Measurements from ENCODE around the gene SOCS3.

Gene SOCS3

DNA sequence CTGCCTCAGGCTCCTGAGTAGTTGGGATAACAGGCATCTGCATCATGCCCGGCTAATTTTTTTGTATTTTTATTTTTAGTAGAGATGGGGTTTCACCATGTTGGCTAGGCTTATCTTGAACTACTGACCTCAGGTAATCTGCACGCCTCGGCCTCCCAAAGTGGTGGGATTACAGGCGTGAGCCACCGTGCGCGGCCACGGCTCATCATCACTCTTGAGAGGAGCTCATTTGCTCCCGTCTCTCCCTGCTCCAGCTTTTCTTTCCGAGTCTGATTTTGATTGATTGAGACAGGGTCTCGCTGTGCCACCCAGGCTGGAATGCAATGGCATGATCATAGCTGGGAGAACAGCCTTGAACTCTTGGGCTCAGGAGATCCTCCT lies 31.2 kb upstream of the SOCS3 start:
- H3K4me3 ChIP-seq (ENCODE audit: low read depth, low read length): no peak overlapping the region
- peaks cover 21 to 50% of the 10 kb centered on the region in 2 experiments; a peak in 2 of 3 replicates for H3K36me3 ChIP-seq (ENCODE audit: control insufficient read depth in 2 of 2, insufficient read depth in 1 of 2, low read length in 2 of 2)
- no peaks in the 10 kb centered on the region for H3K4me1 ChIP-seq (ENCODE audit: control insufficient read depth, insufficient read depth, low read length)
- TF ChIP-seq ZNF311 (tag by site-specific recombination; IDR thresholded peaks at IDR 0.05; ENCODE audit: borderline replicate concordance) (no peak), ZNF776 (tag by site-specific recombination; IDR thresholded peaks at IDR 0.05; ENCODE audit: borderline replicate concordance) (no peak), IKZF3 (tag by site-specific recombination; IDR thresholded peaks at IDR 0.05) (no peak), ZNF214 (tag by site-specific recombination; IDR thresholded peaks at IDR 0.05; ENCODE audit: borderline replicate concordance) (no peak), REPIN1 (tag by site-specific recombination; IDR thresholded peaks at IDR 0.05; ENCODE audit: low read depth) (no peak), ZNF174 (tag by site-specific recombination; IDR thresholded peaks at IDR 0.05) (no peak), BCL11B (tag by site-specific recombination; IDR thresholded peaks at IDR 0.05; ENCODE audit: low read depth) (no peak), ZNF549 (tag by site-specific recombination; IDR thresholded peaks at IDR 0.05) (no peak), SP3 (tag by site-specific recombination; IDR thresholded peaks at IDR 0.05) (no peak), GLIS1 (tag by site-specific recombination; IDR thresholded peaks at IDR 0.05) (no peak)
- TF ChIP-seq, protein P1, sequence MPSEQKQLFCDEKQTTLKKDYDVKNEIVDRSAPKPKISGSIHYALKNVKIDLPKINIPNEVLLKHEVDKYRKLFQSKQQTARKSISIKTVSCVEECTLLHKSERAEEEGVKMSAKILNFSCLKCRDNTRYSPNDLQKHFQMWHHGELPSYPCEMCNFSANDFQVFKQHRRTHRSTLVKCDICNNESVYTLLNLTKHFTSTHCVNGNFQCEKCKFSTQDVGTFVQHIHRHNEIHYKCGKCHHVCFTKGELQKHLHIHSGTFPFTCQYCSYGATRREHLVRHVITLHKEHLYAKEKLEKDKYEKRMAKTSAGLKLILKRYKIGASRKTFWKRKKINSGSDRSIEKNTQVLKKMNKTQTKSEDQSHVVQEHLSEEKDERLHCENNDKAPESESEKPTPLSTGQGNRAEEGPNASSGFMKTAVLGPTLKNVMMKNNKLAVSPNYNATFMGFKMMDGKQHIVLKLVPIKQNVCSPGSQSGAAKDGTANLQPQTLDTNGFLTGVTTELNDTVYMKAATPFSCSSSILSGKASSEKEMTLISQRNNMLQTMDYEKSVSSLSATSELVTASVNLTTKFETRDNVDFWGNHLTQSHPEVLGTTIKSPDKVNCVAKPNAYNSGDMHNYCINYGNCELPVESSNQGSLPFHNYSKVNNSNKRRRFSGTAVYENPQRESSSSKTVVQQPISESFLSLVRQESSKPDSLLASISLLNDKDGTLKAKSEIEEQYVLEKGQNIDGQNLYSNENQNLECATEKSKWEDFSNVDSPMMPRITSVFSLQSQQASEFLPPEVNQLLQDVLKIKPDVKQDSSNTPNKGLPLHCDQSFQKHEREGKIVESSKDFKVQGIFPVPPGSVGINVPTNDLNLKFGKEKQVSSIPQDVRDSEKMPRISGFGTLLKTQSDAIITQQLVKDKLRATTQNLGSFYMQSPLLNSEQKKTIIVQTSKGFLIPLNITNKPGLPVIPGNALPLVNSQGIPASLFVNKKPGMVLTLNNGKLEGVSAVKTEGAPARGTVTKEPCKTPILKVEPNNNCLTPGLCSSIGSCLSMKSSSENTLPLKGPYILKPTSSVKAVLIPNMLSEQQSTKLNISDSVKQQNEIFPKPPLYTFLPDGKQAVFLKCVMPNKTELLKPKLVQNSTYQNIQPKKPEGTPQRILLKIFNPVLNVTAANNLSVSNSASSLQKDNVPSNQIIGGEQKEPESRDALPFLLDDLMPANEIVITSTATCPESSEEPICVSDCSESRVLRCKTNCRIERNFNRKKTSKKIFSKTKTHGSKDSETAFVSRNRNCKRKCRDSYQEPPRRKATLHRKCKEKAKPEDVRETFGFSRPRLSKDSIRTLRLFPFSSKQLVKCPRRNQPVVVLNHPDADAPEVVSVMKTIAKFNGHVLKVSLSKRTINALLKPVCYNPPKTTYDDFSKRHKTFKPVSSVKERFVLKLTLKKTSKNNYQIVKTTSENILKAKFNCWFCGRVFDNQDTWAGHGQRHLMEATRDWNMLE (tag by site-specific recombination; conservative IDR thresholded peaks at IDR 0.05; ENCODE audit: low read depth): no peak
- TF ChIP-seq, protein P2, sequence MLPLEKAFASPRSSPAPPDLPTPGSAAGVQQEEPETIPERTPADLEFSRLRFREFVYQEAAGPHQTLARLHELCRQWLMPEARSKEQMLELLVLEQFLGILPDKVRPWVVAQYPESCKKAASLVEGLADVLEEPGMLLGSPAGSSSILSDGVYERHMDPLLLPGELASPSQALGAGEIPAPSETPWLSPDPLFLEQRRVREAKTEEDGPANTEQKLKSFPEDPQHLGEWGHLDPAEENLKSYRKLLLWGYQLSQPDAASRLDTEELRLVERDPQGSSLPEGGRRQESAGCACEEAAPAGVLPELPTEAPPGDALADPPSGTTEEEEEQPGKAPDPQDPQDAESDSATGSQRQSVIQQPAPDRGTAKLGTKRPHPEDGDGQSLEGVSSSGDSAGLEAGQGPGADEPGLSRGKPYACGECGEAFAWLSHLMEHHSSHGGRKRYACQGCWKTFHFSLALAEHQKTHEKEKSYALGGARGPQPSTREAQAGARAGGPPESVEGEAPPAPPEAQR (tag by site-specific recombination; IDR thresholded peaks at IDR 0.05): no peak
- TF ChIP-seq, protein P3, sequence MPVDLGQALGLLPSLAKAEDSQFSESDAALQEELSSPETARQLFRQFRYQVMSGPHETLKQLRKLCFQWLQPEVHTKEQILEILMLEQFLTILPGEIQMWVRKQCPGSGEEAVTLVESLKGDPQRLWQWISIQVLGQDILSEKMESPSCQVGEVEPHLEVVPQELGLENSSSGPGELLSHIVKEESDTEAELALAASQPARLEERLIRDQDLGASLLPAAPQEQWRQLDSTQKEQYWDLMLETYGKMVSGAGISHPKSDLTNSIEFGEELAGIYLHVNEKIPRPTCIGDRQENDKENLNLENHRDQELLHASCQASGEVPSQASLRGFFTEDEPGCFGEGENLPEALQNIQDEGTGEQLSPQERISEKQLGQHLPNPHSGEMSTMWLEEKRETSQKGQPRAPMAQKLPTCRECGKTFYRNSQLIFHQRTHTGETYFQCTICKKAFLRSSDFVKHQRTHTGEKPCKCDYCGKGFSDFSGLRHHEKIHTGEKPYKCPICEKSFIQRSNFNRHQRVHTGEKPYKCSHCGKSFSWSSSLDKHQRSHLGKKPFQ (tag by site-specific recombination; IDR thresholded peaks at IDR 0.05): no peak
- ChIA-PET CTCF (interaction anchor here (0.8 to 3.7 kb wide), 7 partner anchors 20 to 318 kb away, joined by 3 to 28 read pairs (median 6); no protein-coding TSS in a partner anchor), POLR2A (interaction anchor here (1.0 kb wide), 1 partner anchor 12 kb away, joined by 3 read pairs; the partner anchor contains the start of gene PGS1)
- no peaks in the 10 kb centered on the region for H3K9me3 ChIP-seq (ENCODE audit: control insufficient read depth, insufficient read depth, low read depth, low read length)
- H3K27ac ChIP-seq (ENCODE audit: extremely low read depth, low read depth, low read length): no peak overlapping the region

DNA sequence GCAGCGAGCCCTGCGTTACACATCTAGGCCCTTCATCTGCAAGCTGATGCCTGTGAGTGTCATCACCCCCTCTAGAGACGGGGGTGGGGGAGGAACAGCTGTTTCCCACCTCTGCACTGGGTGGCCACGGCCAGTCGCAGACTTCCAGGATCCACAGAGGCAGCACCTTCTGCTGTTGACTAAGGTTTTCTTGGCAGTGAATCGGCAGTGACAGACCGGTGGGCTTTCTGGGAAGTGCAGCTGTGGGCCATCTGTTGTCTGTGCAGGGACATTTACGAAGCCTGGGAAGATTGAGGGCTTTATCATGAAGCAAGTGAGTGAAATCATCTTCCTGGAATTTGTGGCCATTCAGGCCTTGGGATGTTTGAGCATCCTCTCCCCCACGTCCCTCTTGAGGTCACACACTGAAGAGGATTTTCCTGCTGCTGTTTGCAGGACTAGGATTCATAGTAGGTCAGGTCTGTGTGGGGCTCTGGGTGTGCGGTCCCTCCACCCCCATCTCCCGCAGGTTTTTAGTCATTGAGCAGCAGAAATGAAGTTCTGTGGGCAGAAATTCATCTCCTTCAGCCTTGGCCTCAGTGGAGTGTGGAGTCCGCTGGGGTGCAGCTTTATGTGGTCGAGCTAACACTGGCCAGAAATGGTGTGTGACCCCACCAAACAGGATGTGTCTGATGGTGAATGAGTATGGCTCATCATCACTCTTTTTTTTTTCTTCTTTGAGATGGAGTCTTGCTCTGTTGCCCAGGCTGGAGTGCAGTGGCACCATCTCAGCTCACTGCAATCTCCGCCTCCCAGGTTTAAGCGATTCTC lies 30.6 kb upstream of the SOCS3 start:
- Histone ChIP-seq H3K4me3 (ENCODE audit: low read depth, low read length) (no peak overlapping the region), H3K9me3 (ENCODE audit: control insufficient read depth, insufficient read depth, low read depth, low read length) (no peaks in the 10 kb centered on the region), H3K27ac (ENCODE audit: extremely low read depth, low read depth, low read length) (no peak overlapping the region), H3K36me3 (ENCODE audit: control insufficient read depth in 2 of 2, insufficient read depth in 1 of 2, low read length in 2 of 2) (peaks cover 21 to 44% of the 10 kb centered on the region in 2 experiments; a peak in 2 of 3 replicates), H3K4me1 (ENCODE audit: control insufficient read depth, insufficient read depth, low read length) (peaks cover 3% of the 10 kb centered on the region)
- ChIA-PET POLR2A (interaction anchor here (1.0 kb wide), 1 partner anchor 12 kb away, joined by 3 read pairs; the partner anchor contains the start of gene PGS1), CTCF (interaction anchor here (0.9 to 3.7 kb wide), 6 partner anchors 8 to 102 kb away, joined by 3 to 28 read pairs (median 4); no protein-coding TSS in a partner anchor)
- TF ChIP-seq EGR2 (tag by site-specific recombination; IDR thresholded peaks at IDR 0.05; ENCODE audit: low read depth) (peak; percentile 78), ZNF549 (tag by site-specific recombination; IDR thresholded peaks at IDR 0.05) (no peak), ZNF664 (tag by site-specific recombination; IDR thresholded peaks at IDR 0.05) (no peak), ZNF302 (tag by site-specific recombination; IDR thresholded peaks at IDR 0.05; ENCODE audit: low read depth) (no peak), ZNF155 (tag by site-specific recombination; IDR thresholded peaks at IDR 0.05) (no peak), ZNF274 (IDR thresholded peaks at IDR 0.05; ENCODE audit: low read length) (no peak), ZNF274 (tag by site-specific recombination; IDR thresholded peaks at IDR 0.05; ENCODE audit: borderline replicate concordance) (no peak), KLF9 (tag by site-specific recombination; IDR thresholded peaks at IDR 0.05; ENCODE audit: low read depth) (no peak), ZFP41 (tag by site-specific recombination; IDR thresholded peaks at IDR 0.05; ENCODE audit: borderline replicate concordance) (no peak), ZNF433 (tag by site-specific recombination; IDR thresholded peaks at IDR 0.05; ENCODE audit: low read depth) (no peak), ZNF121 (tag by site-specific recombination; IDR thresholded peaks at IDR 0.05) (peak; percentile 70; the same call in 1 of the 2 replicates), ZNF169 (tag by site-specific recombination; IDR thresholded peaks at IDR 0.05) (no peak)
- TF ChIP-seq, protein P4, sequence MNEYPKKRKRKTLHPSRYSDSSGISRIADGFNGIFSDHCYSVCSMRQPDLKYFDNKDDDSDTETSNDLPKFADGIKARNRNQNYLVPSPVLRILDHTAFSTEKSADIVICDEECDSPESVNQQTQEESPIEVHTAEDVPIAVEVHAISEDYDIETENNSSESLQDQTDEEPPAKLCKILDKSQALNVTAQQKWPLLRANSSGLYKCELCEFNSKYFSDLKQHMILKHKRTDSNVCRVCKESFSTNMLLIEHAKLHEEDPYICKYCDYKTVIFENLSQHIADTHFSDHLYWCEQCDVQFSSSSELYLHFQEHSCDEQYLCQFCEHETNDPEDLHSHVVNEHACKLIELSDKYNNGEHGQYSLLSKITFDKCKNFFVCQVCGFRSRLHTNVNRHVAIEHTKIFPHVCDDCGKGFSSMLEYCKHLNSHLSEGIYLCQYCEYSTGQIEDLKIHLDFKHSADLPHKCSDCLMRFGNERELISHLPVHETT (tag by site-specific recombination; IDR thresholded peaks at IDR 0.05): no peak
